NCI-H345 treated with DMSO at 0.1 percent for 48 hours (cell line): ENCODE measurements around the gene TBCA.

Experiments used
- DNase-seq: peaks from one replicate; lab custom pipeline; 2025; ENCODE audit not compliant: unreplicated experiment; lab: John Stamatoyannopoulos, UW

TBCA gene

GRCh38 chr5:77644371-77645157, 131.6 kb downstream of the TBCA start:
- no peak for DNase-seq

- DNase-seq = no peak
Observed at GRCh38 chr5:77643654-77644370, 132.3 kb downstream of the TBCA start.

GRCh38 chr5:77642738-77643653, 133.1 kb downstream of the TBCA start:
- no peak for DNase-seq

- DNase-seq = no peak
Observed at GRCh38 chr5:77641963-77642737, 134.0 kb downstream of the TBCA start.

GRCh38 chr5:77641397-77641943, 134.7 kb downstream of the TBCA start:
- no peak for DNase-seq
